Lung (tissue), 12 donors: ENCODE data around the gene EHD4. TPM values are rescaled to one million over a fixed set of nuclear protein-coding genes. Genes with fewer than 3 reads are reported as not detected.

ENCODE experiments used
- ATAC-seq: fragments of 200-7000 bp; cut with Tn5 transposase; one replicate; pipeline ENCODE4 v1.9.1; 2020; ENCODE audit warnings: moderate number of reproducible peaks; ENCODE audit not compliant: insufficient read depth, low FRiP score
- DNase-seq, 3 donors: peaks; one replicate each; pipeline ENCODE4 v3.0.0-alpha.2; 2013 to 2017
- H3K27ac ChIP-seq, 2 donors: one replicate each; pipeline ENCODE4 v1.5.1; 2013; ENCODE audit warnings: mild to moderate bottlenecking in 2 of 2, moderate library complexity in 2 of 2, control low read depth in 1 of 2, inconsistent platforms in 1 of 2, low read depth in 1 of 2, low read length in 1 of 2
- H3K27me3 ChIP-seq, 3 donors: one replicate each; pipeline ENCODE4 v1.5.1; 2013; ENCODE audit warnings: low read length in 2 of 3; ENCODE audit not compliant: control insufficient read depth in 3 of 3, insufficient read depth in 3 of 3
- H3K36me3 ChIP-seq, 4 donors: one replicate each; pipeline ENCODE4 v1.5.1; 2013; ENCODE audit warnings: low read length in 4 of 4, mild to moderate bottlenecking in 1 of 4, moderate library complexity in 1 of 4; ENCODE audit not compliant: control insufficient read depth in 4 of 4, insufficient read depth in 4 of 4
- H3K4me1 ChIP-seq, 5 donors: one replicate each; pipeline ENCODE4 v1.5.1; 2013; ENCODE audit warnings: low read length in 5 of 5, mild to moderate bottlenecking in 2 of 5, moderate library complexity in 1 of 5; ENCODE audit not compliant: control insufficient read depth in 5 of 5, insufficient read depth in 5 of 5
- H3K4me3 ChIP-seq: one replicate; pipeline ENCODE4 v1.5.1; 2013; ENCODE audit warnings: mild to moderate bottlenecking, control low read depth, moderate library complexity
- H3K9ac ChIP-seq, 2 donors: one replicate each; pipeline ENCODE4 v1.5.1; 2013; ENCODE audit warnings: low read length in 2 of 2, control low read depth in 1 of 2; ENCODE audit not compliant: insufficient read depth in 1 of 2
- H3K9me3 ChIP-seq, 4 donors: one replicate each; pipeline ENCODE4 v1.5.1; 2013; ENCODE audit warnings: low read length in 3 of 4, mild to moderate bottlenecking in 1 of 4, moderate library complexity in 1 of 4; ENCODE audit not compliant: control insufficient read depth in 4 of 4, insufficient read depth in 3 of 4
- CTCF ChIP-seq: IDR thresholded peaks from 2 replicates; pipeline ENCODE4 v1.5.1; 2012; ENCODE audit warnings: mild to moderate bottlenecking; ENCODE audit errors: control extremely low read depth, extremely low read depth
- WGBS, 2 donors: extraction: QIAGEN DNeasy Blood & Tissue Kit; methylation state at CpG; one replicate each; pipeline ENCODE4 v1.1.7; 2013; 5-methylcytosine and 5-hydroxymethylcytosine counted together
- polyA plus RNA-seq, 2 donors: library from polyadenylated mRNA; stranded (reverse); fragments of 200-250 nt; gene quantifications; one replicate each; pipeline ENCODE4 v1.2.1, GENCODE V29; 2013
- total RNA-seq, 2 donors: library from RNA; depleted of rRNA in 1 of 2; stranded (reverse); fragments of >200 nt in 1 of 2; gene quantifications; one replicate each; pipeline ENCODE4 v1.2.1, GENCODE V29; 2014 to 2021
- donor health status: control.
- donor health status: control.
- donor health status: Bipolar disorder and iron deficiency.
- donor health status: healthy.
- donor health status: DM: yes; HTN: yes; CAD: no.

The EHD4 gene
- total and polyA plus RNA-seq, 4 donors: 16.4 to 36.3 (median 25.9) TPM

- H3K9ac ChIP-seq: no peak overlapping the region
- DNase-seq: no peak
- WGBS, 2 donors: 41 to 80% methylated on average over 1 of the region's 1 CpG
These were observed 38.1 kb upstream of the EHD4 start for GRCh38 chr15:42010434-42010833.

GRCh38 chr15:42009474-42009873 is 37.1 kb upstream of the EHD4 start:
- H3K36me3 ChIP-seq: no peaks in the 10 kb centered on the region
- ATAC-seq: no peak
- no peak overlapping the region for H3K9ac ChIP-seq
- DNase-seq: no peak
- H3K27ac ChIP-seq: no peak overlapping the region
- no peaks in the 10 kb centered on the region for H3K27me3 ChIP-seq
- H3K4me3 ChIP-seq: no peak overlapping the region
- TF ChIP-seq CTCF: no peak
- H3K9me3 ChIP-seq: no peaks in the 10 kb centered on the region
- 86 to 97% methylated on average over 5 of the region's 5 CpGs for WGBS, 2 donors
- peaks cover 0 to 10% (median 0%) of the 10 kb centered on the region in 5 donors for H3K4me1 ChIP-seq

More at GRCh38 chr15:42010434-42010833, 38.1 kb upstream of the EHD4 start:
- Histone ChIP-seq H3K4me1 (peaks cover 0 to 10% (median 0%) of the 10 kb centered on the region in 5 donors), H3K27ac (no peak overlapping the region), H3K4me3 (no peak overlapping the region), H3K9me3 (no peaks in the 10 kb centered on the region), H3K36me3 (no peaks in the 10 kb centered on the region), H3K27me3 (no peaks in the 10 kb centered on the region)
- no peak for TF ChIP-seq CTCF
- no peak for ATAC-seq

GRCh38 chr15:42009022-42009421 is 36.7 kb upstream of the EHD4 start:
- no peak overlapping the region for H3K4me3 ChIP-seq
- no peak overlapping the region for H3K9ac ChIP-seq
- no peaks in the 10 kb centered on the region for H3K9me3 ChIP-seq
- peaks cover 0 to 10% (median 0%) of the 10 kb centered on the region in 5 donors for H3K4me1 ChIP-seq
- no peak for TF ChIP-seq CTCF
- ATAC-seq: no peak
- no peaks in the 10 kb centered on the region for H3K27me3 ChIP-seq
- no peak overlapping the region for H3K27ac ChIP-seq
- no peak for DNase-seq
- H3K36me3 ChIP-seq: no peaks in the 10 kb centered on the region

GRCh38 chr15:42007386-42007785 is 35.0 kb upstream of the EHD4 start:
- H3K9ac ChIP-seq: no peak overlapping the region
- DNase-seq (no peak), ATAC-seq (no peak)
- no peaks in the 10 kb centered on the region for H3K36me3 ChIP-seq
- no peak overlapping the region for H3K4me3 ChIP-seq
- no peaks in the 10 kb centered on the region for H3K9me3 ChIP-seq
- 85 to 88% methylated on average over 1 of the region's 1 CpG for WGBS, 2 donors
- no peaks in the 10 kb centered on the region for H3K27me3 ChIP-seq
- TF ChIP-seq CTCF: no peak
- peaks cover 0 to 2% (median 0%) of the 10 kb centered on the region in 5 donors for H3K4me1 ChIP-seq
- H3K27ac ChIP-seq: no peak overlapping the region
